ENCODE measurements around the gene CBARP.
"Not testable (repeated sequence)": the region's sequence is repeated elsewhere in the genome, so short reads cannot be mapped to it uniquely, and the experiment has no call there.

The CBARP gene

DNA sequence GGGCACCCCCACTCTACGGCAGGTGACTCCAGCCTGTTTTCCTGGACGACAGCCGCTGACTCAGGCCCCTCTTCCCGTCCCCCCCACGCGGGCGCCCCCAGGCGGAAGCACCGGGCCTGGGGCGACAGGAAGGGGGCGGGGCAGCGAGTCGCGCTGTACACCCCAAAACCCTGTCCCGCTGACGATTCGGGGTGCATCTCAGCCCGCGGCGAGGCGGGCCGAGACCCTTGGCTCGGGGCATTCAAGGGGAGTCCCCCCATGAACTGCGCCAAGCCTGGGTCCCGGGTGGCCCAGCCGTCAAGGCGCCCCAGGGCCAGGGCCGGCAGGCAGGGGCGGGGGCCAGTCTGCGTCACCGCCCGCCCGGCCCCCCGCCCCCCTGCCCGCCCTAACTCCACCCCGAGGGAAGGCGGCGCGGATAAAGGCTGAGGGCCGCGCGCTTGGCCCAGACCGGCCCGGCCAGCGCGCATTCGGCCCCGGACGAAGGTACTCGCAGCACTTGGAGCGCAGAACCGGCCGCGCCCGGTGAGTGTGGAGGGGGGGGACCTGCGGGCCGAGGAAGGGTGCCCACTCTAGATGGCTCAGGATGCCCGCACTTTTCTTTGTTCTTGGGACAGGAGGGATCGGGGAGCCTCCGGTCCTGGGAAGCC, 10.5 kb upstream of the CBARP start, which contains the start of gene MIDN:
TSS of gene MIDN (plus strand) at position 445 of the 647 bp plus-strand sequence. CDS start 1,714 bp downstream, outside the sequence.
- Histone ChIP-seq H3K27me3 (ENCODE audit: insufficient read depth, low read depth) (no peaks in the 10 kb centered on the region), H3K4me3 (IDR thresholded peaks at IDR 0.05; ENCODE audit: insufficient read depth, low read depth, low read length) (no peak within 1 kb of the TSS), H3K4me1 (ENCODE audit: low read depth, poor library complexity, severe bottlenecking) (peaks cover 26% of the 10 kb centered on the region), H3K36me3 (ENCODE audit: insufficient read depth) (no peaks in the 10 kb centered on the region), H3K4me2 (peak within 1 kb of the TSS; percentile 46; the same call in 1 of the 2 replicates), H3K79me2 (ENCODE audit: insufficient read depth, low read depth) (no peaks in the 10 kb centered on the region; the same call in 1 of the 2 replicates), H4K20me1 (ENCODE audit: insufficient read depth) (no peaks in the 10 kb centered on the region), H3K27ac (peak within 1 kb of the TSS; percentile 91), H3K9ac (peak within 1 kb of the TSS; percentile 87), H2AFZ (ENCODE audit: low read depth) (peak within 1 kb of the TSS; percentile 47; the same call in 1 of the 2 replicates)
- TF ChIP-seq, protein P1, sequence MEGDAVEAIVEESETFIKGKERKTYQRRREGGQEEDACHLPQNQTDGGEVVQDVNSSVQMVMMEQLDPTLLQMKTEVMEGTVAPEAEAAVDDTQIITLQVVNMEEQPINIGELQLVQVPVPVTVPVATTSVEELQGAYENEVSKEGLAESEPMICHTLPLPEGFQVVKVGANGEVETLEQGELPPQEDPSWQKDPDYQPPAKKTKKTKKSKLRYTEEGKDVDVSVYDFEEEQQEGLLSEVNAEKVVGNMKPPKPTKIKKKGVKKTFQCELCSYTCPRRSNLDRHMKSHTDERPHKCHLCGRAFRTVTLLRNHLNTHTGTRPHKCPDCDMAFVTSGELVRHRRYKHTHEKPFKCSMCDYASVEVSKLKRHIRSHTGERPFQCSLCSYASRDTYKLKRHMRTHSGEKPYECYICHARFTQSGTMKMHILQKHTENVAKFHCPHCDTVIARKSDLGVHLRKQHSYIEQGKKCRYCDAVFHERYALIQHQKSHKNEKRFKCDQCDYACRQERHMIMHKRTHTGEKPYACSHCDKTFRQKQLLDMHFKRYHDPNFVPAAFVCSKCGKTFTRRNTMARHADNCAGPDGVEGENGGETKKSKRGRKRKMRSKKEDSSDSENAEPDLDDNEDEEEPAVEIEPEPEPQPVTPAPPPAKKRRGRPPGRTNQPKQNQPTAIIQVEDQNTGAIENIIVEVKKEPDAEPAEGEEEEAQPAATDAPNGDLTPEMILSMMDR (conservative IDR thresholded peaks at IDR 0.05; ENCODE audit: low read depth, low read length), result no peak; the same call in 1 of the 2 replicates

DNA sequence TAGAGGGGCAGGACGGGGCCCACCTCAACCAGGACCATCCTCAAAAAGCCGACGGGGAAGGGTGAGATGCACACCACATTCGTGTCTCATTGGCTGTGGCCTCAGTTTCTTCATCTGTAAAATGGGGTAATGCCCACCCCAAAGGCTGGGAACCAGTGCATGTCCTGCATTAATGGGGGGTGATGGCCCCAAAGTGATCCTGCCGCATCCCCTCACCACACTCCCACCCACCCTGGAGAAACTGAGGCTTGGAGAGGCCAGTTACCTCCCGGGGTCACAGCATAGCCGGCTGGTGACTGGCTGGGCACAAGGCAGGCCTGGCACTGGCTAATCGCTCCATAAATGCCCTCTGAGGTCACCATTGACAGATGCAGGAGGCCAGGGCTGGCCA, 9.9 kb upstream of the CBARP start:
- no peak overlapping the region for H3K4me3 ChIP-seq (IDR thresholded peaks at IDR 0.05; ENCODE audit: insufficient read depth, low read depth, low read length)
- peak overlapping the region; percentile 26; the same call in 1 of the 2 replicates for H2AFZ ChIP-seq (ENCODE audit: low read depth)
- TF ChIP-seq, protein P1 (conservative IDR thresholded peaks at IDR 0.05; ENCODE audit: low read depth, low read length), result no peak
- no peaks in the 10 kb centered on the region for H4K20me1 ChIP-seq (ENCODE audit: insufficient read depth)
- H3K9ac ChIP-seq, result peak overlapping the region; percentile 14; the same call in 1 of the 2 replicates
- no peaks in the 10 kb centered on the region for H3K36me3 ChIP-seq (ENCODE audit: insufficient read depth)
- no peaks in the 10 kb centered on the region for H3K27me3 ChIP-seq (ENCODE audit: insufficient read depth, low read depth)
- peak overlapping the region; percentile 46; the same call in 1 of the 2 replicates for H3K4me2 ChIP-seq
- peaks cover 30% of the 10 kb centered on the region for H3K4me1 ChIP-seq (ENCODE audit: low read depth, poor library complexity, severe bottlenecking)
- no peaks in the 10 kb centered on the region; the same call in 1 of the 2 replicates for H3K79me2 ChIP-seq (ENCODE audit: insufficient read depth, low read depth)
- H3K27ac ChIP-seq, result peak overlapping the region; percentile 91

DNA sequence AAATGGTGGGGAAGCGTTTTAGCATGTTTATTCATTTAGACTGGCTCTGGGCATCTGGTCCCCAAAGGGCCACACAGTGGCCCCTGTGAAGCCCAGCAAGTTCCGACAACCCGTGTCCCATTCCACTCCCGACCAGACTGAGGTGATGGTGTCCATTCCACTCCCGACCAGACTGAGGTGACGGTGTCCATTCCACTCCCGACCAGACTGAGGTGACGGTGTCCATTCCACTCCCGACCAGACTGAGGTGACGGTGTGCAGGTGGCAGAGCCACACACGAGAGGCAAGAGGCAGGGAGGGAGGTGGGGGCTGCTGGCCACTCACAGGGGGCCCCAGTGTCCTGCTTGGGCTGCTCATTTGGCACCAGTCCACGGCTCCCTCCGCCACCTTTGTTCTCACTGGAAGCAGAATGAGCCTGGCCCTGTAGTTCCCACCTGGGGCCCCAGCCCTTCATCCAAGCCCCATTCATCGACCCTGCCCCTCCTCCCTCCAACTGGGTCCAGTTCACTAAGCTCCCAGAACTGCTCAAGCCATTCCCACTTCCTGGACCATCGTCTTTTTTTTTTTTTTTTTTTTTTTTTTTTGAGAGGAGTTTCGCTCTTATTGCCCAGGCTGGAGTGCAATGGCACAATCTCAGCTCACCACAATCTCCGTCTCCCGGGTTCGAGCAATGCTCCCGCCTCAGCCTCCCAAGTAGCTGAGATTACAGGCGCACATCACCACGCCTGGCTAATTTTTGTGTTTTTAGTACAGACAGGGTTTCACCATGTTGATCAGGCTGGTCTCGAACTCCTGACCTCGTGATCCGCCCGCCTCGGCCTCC, 8.7 kb upstream of the CBARP start:
- not testable (repeated sequence) for H3K9ac ChIP-seq; H3K4me2 ChIP-seq; H4K20me1 ChIP-seq (ENCODE audit: insufficient read depth); H3K4me3 ChIP-seq (IDR thresholded peaks at IDR 0.05; ENCODE audit: insufficient read depth, low read depth, low read length); H2AFZ ChIP-seq (ENCODE audit: low read depth); H3K79me2 ChIP-seq (ENCODE audit: insufficient read depth, low read depth); H3K36me3 ChIP-seq (ENCODE audit: insufficient read depth); H3K27ac ChIP-seq; H3K27me3 ChIP-seq (ENCODE audit: insufficient read depth, low read depth)
- peaks cover 30% of the 10 kb centered on the region for H3K4me1 ChIP-seq (ENCODE audit: low read depth, poor library complexity, severe bottlenecking)

DNA sequence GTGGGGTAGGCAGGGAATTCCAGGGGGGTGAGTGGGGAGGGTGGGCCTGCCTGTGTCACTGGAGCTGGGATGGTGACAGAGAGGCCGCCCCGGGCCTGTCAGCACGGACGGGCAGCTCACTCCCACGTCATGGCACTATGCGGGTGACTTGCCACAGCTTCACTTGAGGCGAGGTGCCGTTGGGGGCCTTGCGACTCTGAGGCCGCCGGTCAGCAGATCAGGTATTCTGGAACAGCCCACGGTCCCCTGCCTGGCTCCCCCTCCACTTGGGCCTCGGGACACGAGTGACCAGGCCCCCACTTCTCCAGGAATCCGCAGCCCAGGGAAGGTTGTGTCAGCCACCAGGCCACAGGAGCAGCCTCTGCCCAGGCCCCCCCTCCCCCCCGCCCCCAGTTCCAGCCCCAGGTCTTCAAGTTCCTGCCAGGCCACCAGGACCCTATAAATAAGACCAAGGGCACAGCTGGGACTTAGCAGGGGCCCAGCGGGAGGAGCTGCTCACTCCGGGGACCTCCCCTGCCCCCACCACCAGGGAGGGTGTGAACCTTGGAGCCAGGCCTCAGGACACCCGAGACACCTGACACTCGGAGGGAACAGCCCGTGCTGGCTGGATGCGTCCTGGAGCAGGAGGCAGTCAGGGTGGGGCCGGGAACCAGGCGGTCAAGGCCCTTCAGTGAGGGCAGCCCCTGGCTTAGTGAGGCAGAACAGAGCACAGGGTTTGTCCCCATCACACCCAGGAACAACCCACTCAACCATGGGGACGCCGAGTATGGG, 7.9 kb upstream of the CBARP start:
- Histone ChIP-seq H2AFZ (ENCODE audit: low read depth) (no peak overlapping the region), H3K4me3 (IDR thresholded peaks at IDR 0.05; ENCODE audit: insufficient read depth, low read depth, low read length) (no peak overlapping the region), H3K36me3 (ENCODE audit: insufficient read depth) (no peaks in the 10 kb centered on the region), H3K4me2 (no peak overlapping the region), H3K4me1 (ENCODE audit: low read depth, poor library complexity, severe bottlenecking) (peaks cover 37% of the 10 kb centered on the region), H3K27ac (no peak overlapping the region), H3K9ac (no peak overlapping the region), H3K79me2 (ENCODE audit: insufficient read depth, low read depth) (peaks cover 9% of the 10 kb centered on the region; the same call in 1 of the 2 replicates), H3K27me3 (ENCODE audit: insufficient read depth, low read depth) (no peaks in the 10 kb centered on the region), H4K20me1 (ENCODE audit: insufficient read depth) (no peaks in the 10 kb centered on the region)
- TF ChIP-seq, protein P1 (conservative IDR thresholded peaks at IDR 0.05; ENCODE audit: low read depth, low read length), result no peak
